ENCODE measurements around the gene MIB2. TPM values are rescaled to one million over a fixed set of nuclear protein-coding genes. Genes with fewer than 3 reads are reported as not detected.

The MIB2 gene
- total RNA-seq, 1 donor from 2014 or later, result 108 TPM

GRCh38 chr1:1598720-1599029 lies 16.6 kb upstream of the MIB2 start:
- no peak for TF ChIP-seq CTCF (IDR thresholded peaks at IDR 0.05)
- no peak overlapping the region for H3K27ac Mint-ChIP-seq (ENCODE audit: unreplicated experiment)
- H3K4me3 Mint-ChIP-seq (ENCODE audit: unreplicated experiment), result peak overlapping the region; percentile 71
- no peaks in the 10 kb centered on the region for H3K27me3 Mint-ChIP-seq (ENCODE audit: unreplicated experiment)
- H3K9me3 Mint-ChIP-seq (ENCODE audit: unreplicated experiment), result no peaks in the 10 kb centered on the region
- H3K4me1 Mint-ChIP-seq (ENCODE audit: unreplicated experiment), result peaks cover 12% of the 10 kb centered on the region
- DNase-seq (ENCODE audit: extremely low spot score, unreplicated experiment), result no peak
- H3K36me3 Mint-ChIP-seq (ENCODE audit: unreplicated experiment), result no peaks in the 10 kb centered on the region

GRCh38 chr1:1599030-1599934 lies 16.0 kb upstream of the MIB2 start:
- peak; percentile 35 for TF ChIP-seq CTCF (IDR thresholded peaks at IDR 0.05)
- H3K27me3 Mint-ChIP-seq (ENCODE audit: unreplicated experiment), result no peaks in the 10 kb centered on the region
- no peak overlapping the region for H3K27ac Mint-ChIP-seq (ENCODE audit: unreplicated experiment)
- no peaks in the 10 kb centered on the region for H3K9me3 Mint-ChIP-seq (ENCODE audit: unreplicated experiment)
- peak; percentile 81 for DNase-seq (ENCODE audit: extremely low spot score, unreplicated experiment)
- peaks cover 12% of the 10 kb centered on the region for H3K4me1 Mint-ChIP-seq (ENCODE audit: unreplicated experiment)
- H3K36me3 Mint-ChIP-seq (ENCODE audit: unreplicated experiment), result no peaks in the 10 kb centered on the region
- peak overlapping the region; percentile 71 for H3K4me3 Mint-ChIP-seq (ENCODE audit: unreplicated experiment)

- TF ChIP-seq CTCF (IDR thresholded peaks at IDR 0.05), result no peak
- Mint-ChIP-seq H3K27me3 (ENCODE audit: unreplicated experiment) (no peaks in the 10 kb centered on the region), H3K27ac (ENCODE audit: unreplicated experiment) (no peak within 1 kb of the TSS), H3K4me3 (ENCODE audit: unreplicated experiment) (peak within 1 kb of the TSS; percentile 71), H3K4me1 (ENCODE audit: unreplicated experiment) (peaks cover 12% of the 10 kb centered on the region), H3K9me3 (ENCODE audit: unreplicated experiment) (no peaks in the 10 kb centered on the region), H3K36me3 (ENCODE audit: unreplicated experiment) (no peaks in the 10 kb centered on the region)
- peak; percentile 81 for DNase-seq (ENCODE audit: extremely low spot score, unreplicated experiment)
Measured at GRCh38 chr1:1599935-1600860, 15.1 kb upstream of the MIB2 start, which contains the start of gene FNDC10. FNDC10 (minus strand) TSS chr1:1600135; CDS start chr1:1600015, 120 bp downstream.

DNA sequence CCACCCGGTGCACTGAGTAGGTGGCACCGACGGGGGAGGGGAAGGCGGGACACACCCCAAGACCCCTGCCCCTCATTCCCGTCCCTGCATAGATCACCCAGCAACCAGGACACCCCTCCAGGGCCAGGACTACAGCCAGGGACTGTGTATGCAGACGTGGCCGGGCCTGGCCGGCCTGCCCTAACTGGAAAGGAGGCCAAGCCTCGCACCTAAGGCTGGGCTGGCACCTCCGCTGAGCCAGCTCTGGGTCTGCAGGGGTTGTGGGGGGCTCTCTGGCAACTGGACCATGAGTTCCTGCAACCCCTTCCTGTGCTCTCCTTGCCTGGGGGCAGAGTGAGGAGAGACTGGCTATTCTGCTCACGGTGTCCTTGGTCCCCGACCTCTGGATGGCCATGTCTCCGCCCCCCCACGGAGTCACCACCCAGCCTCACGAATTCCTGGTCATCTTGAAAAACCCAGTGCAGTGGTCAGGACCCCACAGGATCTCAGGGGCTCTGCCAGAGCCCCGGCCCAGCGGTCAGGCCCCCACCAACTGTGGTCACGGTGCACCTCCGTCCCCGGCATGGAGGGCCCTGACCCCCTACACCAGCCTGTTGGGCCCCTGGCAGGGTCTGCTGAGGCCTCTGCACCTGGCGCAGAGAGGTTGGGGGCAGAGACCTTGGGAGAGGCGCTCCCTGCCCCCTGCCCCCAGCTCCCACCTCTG lies 14.3 kb upstream of the MIB2 start:
- Mint-ChIP-seq H3K27ac (ENCODE audit: unreplicated experiment) (no peak overlapping the region), H3K4me1 (ENCODE audit: unreplicated experiment) (peaks cover 12% of the 10 kb centered on the region), H3K9me3 (ENCODE audit: unreplicated experiment) (no peaks in the 10 kb centered on the region), H3K27me3 (ENCODE audit: unreplicated experiment) (no peaks in the 10 kb centered on the region), H3K4me3 (ENCODE audit: unreplicated experiment) (peak overlapping the region; percentile 66), H3K36me3 (ENCODE audit: unreplicated experiment) (no peaks in the 10 kb centered on the region)
- no peak for DNase-seq (ENCODE audit: extremely low spot score, unreplicated experiment)
- no peak for TF ChIP-seq CTCF (IDR thresholded peaks at IDR 0.05)
